Measurements from ENCODE around the gene CDX1.

Gene CDX1

GRCh38 chr5:150144879-150145278 lies 21.7 kb upstream of the CDX1 start:
- in situ Hi-C loops (cut with MboI; ENCODE audit: low sequenced_read_pairs) = no loop called here

DNA sequence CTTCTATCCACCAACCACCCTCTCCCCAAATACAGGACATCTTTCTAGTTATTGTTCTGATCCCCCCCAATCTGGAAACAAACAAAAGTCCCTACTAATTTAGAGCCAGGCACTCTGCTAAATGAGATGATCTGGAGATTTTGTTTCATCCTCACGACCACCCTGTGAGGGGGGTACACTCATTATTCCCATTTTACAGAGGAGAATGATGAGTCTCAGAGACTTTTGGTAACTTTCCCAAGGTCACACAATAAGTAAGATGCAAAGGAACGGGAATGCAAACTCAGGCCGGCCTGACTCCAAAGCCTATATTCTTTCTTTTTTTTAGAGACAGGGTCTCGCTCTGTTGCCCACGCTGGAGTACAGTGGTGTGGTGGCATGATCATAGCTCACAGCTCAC lies 20.3 kb upstream of the CDX1 start:
- in situ Hi-C loops (cut with MboI; ENCODE audit: low sequenced_read_pairs) = no loop called here

DNA sequence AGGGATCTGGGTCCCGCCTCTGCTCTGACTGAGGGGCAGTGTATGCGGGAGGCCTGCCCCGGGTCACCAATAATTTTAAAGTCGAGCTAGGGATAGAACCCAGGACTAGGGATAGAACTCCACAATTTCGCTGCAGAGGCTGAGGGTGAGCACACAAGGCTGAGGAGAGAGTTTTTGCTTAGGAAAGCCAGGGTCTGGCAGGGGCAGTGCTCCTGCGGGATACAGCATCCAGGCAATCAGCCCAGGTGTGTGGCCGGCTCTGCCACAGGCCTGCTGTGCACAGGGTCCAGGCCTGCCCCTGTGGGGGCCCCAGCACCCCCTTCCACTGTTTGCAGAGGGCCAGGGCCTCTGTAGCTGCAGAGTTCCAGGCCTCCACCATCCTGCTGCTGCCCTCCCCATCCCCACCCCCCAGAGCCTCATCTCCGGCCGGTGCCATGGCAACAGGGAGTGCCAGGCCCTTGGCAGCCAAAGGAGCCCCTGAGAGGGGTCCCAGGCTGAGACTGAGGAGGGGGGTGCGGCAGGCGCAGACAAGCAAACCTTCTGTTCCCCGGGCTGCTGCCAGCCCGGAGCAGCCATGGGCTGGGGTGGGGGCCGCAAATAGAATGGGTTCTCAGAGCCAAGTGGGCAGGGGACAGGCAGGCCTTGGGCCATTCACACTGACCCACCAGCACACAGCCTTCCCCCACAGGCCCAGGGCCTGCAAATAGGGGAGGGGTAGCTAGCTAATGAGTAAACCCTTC lies 19.5 kb upstream of the CDX1 start:
- in situ Hi-C loops (cut with MboI; ENCODE audit: low sequenced_read_pairs) = no loop called here

- in situ Hi-C loops (cut with MboI; ENCODE audit: low sequenced_read_pairs) = no loop called here
Measured at GRCh38 chr5:150147670-150148069, 18.9 kb upstream of the CDX1 start.

- in situ Hi-C loops (cut with MboI; ENCODE audit: low sequenced_read_pairs) = no loop called here
Measured at GRCh38 chr5:150148117-150148927, 18.3 kb upstream of the CDX1 start.

DNA sequence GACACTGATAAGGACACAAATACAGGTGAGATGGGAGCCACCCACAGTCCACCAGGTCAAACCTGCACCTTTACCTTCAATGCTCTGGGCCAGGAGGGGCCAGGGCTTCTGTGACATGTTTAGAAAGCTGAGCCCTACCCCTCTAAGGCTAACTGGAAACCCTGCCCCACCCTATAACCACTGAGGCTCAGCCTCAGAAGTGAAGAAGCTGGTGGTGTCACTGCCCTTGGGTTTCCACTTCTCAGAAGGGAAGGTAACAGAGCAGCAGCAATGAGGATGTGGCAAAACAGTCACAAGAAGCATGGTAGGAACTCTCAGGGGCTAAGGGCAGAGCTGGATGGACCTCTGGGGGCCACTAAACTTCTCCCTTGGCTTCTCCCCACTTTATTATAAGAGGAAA lies 17.0 kb upstream of the CDX1 start:
- in situ Hi-C loops (cut with MboI; ENCODE audit: low sequenced_read_pairs) = no loop called here

DNA sequence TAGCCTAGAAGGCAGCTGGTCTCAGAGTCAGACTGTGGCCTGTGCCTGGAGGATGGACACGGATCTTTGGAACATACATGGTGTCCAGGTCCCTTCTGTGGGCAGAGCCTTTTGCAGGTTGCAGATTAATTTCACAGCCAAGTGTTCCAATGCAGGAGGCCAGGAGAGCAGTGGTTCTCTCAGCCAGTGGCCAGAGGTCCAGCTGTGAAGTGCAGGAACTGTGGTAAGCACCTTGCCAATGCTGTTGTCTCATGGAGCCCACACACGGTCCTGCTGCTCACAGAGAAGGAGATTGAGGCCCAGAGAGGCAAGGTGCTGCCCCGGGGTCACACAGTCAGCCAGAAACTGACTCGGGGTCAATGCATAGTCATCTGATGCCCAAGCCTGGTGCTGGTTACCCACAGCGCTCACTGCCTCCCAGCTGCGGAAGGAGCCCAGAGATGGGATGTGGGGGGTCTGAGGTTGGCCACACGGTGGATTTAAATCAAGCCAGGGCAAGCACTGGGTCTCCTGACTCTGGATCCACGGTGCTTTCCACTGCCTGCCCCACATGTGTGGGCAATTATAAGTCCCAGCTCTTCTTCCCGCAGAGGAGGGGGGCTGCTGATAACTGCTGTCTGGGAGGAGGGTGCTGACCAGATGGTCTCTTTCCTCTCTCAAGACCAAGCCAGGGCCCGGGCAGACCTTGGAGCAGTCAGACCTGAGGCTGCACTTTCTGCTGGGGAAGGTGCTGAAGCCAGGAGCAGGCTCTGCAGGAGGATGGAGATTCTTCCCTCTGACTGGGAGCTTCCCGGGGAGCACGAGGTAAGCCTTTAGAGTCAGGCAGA lies 13.7 kb upstream of the CDX1 start:
- in situ Hi-C loops (cut with MboI; ENCODE audit: low sequenced_read_pairs) = no loop called here

DNA sequence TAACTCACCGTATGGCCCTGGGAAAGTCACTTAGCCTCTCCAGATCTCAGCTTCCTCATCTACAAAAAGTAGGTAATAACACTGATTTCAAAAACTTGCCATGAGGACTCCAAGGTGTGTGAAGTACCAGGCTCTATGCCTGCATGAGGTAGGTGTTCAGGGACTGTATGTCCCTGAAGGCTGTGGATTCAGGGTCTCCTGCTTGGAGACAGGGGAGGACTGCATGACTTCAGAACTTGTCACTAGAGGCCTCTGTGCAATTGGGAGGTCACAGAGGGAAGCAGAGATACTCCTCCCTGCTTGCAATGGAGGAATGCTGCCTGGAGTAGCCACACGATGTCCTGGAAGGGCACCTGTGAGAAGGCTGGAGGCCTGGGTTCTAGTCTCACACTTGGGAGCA lies 13.1 kb upstream of the CDX1 start:
- in situ Hi-C loops (cut with MboI; ENCODE audit: low sequenced_read_pairs) = no loop called here

GRCh38 chr5:150153957-150154617 lies 12.5 kb upstream of the CDX1 start:
- in situ Hi-C loops (cut with MboI; ENCODE audit: low sequenced_read_pairs) = no loop called here

DNA sequence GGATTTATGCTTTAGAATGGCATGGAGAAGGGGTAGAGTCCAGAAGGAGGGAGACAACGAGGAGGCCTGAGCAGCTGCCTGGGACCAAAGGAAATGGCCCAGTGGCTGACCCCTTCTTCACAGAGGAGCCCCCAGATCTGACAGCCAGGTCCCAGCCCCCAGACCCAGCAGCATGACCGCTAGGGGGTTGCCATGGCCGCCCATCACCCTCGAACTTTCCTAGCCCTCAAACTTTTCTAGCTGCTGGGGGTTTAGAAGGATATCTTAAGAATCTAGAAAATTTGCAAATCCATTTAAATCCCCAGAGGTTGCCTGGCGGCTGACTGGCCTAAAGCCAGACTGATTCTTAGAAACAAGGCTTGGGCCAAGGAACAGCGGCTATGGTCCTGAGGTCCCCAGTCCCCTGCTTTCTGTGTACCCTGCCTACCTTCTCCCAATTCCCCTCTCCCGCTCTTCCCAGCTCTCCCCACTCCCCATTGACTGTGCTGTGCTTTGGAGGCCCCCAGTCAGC lies 11.9 kb upstream of the CDX1 start:
- in situ Hi-C loops (cut with MboI; ENCODE audit: low sequenced_read_pairs) = no loop called here

DNA sequence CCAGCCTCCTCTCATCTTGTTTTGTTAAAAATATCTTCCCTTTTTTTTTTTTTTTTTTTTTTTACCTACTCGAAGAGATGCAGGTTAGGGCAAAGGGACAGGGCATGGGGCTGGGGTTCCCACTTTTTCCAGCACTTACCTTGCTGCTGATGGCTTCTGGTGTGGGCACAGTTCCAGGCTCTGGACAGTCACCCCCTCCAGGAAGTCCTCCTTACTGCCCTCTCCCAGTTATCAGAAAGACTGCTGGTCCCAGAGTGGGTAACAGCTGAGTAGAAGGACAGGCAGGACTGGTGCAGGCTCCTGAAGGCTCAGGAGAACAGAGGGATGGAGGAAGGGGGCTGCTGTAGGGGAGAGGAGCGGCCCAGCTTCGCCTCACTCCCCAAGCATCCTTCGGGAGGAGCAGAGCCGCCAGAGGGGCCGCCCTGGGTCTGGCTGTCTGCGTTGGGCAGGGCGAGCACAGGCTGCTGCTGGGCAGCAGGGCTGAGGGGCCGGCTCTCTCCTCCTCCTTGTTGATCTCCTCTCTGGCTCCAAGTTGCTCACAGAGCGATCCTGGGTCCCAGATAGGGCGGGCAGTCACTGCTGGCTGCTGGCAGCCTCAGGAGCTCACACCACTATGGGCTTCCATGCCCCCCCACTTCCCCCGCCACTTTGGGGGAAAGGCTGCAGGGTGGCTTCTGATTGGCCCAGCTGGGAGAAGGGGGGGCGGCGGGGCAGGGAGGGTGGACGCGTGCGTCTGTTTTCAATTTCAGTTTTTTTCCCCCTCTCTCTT lies 11.1 kb upstream of the CDX1 start, which contains the start of gene PDGFRB:
Gene PDGFRB (minus strand): TSS at position 588 of the 769 bp plus-strand sequence. CDS start 18,798 bp downstream, outside the sequence.
- in situ Hi-C loops (cut with MboI; ENCODE audit: low sequenced_read_pairs) = no loop called here

GRCh38 chr5:150156027-150156368 lies 10.6 kb upstream of the CDX1 start:
- in situ Hi-C loops (cut with MboI; ENCODE audit: low sequenced_read_pairs) = no loop called here

DNA sequence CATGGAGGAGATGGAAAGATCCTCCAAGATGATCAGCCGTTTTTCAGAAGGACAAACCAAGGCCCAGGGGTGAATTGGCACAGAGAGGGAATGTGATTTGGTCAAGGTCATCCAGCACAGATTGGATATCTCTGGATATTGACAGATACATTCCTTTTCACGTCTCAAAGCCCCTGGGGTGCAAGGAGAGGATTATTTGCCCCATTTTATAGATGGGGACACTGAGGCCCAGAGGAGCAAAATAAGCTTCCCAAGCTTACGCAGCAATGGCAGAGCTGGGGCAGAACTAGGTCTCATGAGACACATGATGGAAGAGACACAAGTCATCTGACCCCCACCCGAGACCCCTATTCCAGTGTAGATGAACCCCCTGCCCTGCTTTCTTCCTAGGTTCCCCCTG lies 10.0 kb upstream of the CDX1 start:
- in situ Hi-C loops (cut with MboI; ENCODE audit: low sequenced_read_pairs) = no loop called here

DNA sequence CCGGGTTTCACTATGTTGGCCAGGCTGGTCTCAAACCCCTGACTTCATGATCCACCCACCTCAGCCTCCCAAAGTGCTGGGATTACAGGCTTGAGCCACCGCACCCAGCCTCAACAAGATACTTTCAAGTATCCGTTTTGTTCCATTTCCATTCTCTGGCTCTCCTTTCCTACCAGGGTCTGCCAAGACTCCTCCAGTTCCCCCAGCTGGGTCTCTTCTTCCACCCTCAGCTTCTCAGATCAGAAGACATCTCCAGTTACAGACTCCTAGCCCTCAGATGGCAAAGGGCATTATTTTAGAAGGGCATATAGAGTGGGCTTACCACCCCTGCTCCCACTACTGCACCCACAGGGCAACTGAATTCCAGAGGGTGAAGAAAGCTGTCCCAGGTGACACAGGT lies 9.4 kb upstream of the CDX1 start:
- in situ Hi-C loops (cut with MboI; ENCODE audit: low sequenced_read_pairs) = no loop called here

GRCh38 chr5:150158170-150158949 lies 8.2 kb upstream of the CDX1 start:
- in situ Hi-C loops (cut with MboI; ENCODE audit: low sequenced_read_pairs) = no loop called here

DNA sequence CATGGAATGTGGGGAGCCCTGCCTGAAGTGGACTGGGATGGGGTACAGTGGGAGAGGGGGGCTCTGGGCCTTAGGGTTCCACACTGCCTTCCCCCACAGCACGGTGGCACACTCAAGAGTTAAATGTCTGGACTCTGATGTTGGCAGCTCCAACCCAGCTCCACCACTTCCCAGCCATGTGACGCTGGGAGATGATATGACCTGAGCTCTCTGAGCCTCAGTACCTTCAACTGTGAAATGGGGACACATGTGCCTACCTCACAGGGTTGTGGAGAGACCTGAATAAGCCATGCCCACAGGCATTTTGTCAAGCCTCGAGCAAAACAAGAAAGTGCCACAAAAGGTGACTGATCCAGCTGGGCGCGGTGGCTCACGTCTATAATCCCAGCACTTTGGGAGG lies 7.5 kb upstream of the CDX1 start:
- in situ Hi-C loops (cut with MboI; ENCODE audit: low sequenced_read_pairs) = no loop called here

DNA sequence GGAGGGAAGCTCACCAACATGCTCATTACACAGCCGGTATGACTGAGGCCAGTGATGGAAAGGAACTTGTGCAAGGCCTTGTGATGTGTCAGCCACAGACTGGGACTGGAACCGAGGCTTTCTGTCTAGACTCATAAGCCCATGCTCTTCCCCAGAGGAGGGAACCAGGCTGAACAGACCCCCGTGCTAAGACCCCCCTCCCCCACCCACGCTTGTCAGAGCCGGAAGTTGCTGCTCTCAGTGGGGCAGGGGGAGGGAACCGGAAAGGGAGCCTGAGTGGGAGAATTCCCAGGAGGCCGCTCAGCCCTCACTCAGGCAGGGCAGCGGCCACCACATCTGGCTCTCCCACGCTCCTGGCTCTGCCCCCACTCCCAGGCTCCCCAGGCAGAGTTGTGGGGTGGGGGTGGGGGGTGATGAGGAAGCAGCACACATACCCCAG lies 6.8 kb upstream of the CDX1 start:
- in situ Hi-C loops (cut with MboI; ENCODE audit: low sequenced_read_pairs) = no loop called here

DNA sequence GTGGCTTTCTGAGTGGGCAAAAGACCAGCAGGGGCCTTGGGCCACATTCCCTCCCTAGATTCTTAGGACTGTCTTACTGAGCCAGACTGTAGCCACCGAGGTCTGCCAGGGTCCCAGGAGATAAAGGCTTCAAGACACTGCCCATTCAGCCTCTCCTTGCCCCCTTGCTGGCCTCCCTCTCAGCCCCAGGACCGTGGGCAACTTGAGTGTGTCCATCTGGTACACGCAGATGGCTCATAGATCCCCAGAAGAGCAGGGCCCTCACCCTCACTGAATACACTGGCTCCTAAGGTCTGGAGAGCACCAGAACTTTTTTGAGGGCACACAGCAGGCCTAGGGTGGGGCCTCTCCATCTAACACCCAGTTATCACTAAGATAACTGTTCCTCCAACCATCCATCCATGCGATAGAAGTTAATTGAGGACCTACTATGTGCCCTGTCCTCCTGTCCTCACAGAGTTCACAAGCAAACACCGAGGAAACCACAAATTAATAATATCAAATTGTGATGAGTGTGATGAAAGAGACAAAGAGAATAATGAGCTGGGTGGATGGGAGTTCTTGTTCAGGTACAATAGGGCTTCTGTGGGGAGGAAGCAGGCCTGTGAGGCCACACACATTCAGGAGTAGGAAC lies 6.0 kb upstream of the CDX1 start:
- in situ Hi-C loops (cut with MboI; ENCODE audit: low sequenced_read_pairs) = no loop called here

Measured in hTERT RPE-1 (cell line).